ENCODE results near the gene TAGLN2.

The TAGLN2 gene

DNA sequence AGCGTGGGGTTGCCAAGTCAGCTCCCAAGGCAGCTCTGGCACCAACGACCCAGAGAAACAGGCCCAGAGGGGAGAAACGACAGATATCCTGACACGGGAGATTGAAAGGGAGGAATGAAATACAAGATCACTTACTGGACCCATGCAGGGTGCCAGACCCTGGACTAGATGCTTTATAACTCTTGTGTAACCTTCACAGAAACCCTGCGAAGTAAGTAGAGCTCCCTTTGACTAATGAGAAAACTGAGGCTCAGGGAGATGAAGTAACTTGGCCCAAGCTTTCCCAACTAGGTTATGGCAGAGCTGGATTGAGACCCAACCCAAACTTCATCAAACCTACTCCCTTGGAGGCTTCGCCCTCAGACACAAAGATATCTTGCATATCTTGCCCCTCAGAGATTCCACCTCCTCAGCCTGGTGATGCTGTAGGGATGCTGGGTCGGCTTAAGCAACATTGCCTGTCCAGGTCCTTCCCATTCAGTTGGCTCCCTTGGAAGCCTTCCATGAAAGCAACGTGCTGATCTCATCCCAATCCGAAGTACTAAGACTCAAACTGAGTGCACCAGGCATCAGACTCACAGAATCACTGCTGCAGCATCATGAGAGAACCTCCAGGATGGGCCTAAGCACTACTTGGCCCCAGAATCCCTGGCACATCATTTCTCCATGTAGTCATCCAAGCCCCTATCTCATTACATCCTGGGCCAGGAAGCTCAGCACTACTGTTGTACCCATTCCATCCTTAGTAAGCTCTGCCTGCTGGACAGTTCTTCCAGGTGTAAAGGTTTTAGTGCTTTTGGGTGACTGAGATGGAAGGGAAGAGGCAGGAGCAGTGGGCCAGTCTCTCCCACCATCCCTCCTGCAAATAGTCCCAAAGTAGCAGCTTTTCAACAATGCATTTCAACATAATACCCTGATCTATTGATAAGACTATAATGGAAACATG lies 21.2 kb upstream of the TAGLN2 start:
- Histone ChIP-seq H3K27me3 (ENCODE audit: control insufficient read depth, insufficient read depth, low read length) (peaks cover 6% of the 10 kb centered on the region), H3K36me3 (ENCODE audit: control insufficient read depth, insufficient read depth, low read length) (no peaks in the 10 kb centered on the region), H3K4me3 (ENCODE audit: low read depth, low read length) (peak overlapping the region; percentile 74), H3K9me3 (ENCODE audit: control insufficient read depth, insufficient read depth, low read length) (no peaks in the 10 kb centered on the region), H3K4me1 (ENCODE audit: control insufficient read depth, insufficient read depth, low read length) (peaks cover 15% of the 10 kb centered on the region), H3K9ac (ENCODE audit: low read depth, low read length) (no peak overlapping the region)

DNA sequence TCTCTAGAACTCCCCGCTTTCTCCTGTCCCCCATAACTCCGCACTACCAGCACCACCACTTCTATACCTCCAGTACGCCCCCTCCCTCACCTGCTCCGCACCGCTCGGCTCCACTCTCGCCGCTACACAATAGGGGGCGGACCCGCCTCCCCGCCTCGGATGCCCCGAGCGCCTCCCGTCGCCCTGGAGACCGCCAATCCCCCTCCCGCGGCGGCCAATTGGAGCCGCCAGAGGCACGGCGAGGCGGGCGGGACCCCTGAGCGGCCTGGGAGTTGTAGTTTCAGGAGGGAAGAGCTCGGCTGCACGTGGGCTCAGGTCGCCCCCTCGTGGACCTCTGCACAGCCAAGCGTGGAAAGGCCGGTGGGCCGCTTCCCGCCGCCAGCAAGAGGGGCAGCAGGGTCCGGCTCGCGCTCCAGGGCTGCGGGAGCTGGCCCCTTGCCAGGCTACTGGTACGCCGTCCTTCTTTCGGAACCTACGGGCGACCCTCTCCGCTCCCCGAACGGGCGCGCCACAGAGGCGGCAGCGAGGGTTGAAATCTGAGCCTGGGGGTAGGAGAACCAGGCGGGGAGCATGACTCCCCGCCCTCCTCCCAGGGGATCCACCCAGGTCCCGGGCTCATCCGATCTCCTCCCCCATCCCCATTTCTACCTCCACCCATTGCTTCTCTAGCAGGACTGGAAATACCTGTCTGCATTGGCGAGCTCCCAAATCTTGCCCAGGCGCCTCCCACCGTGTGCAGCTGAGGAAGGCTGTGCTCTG lies 20.4 kb upstream of the TAGLN2 start, which contains the start of gene IGSF9:
Gene IGSF9 (minus strand): TSS at position 131 of the 759 bp plus-strand sequence. CDS start 2,159 bp downstream, outside the sequence.
- Histone ChIP-seq H3K9ac (ENCODE audit: low read depth, low read length) (peak within 1 kb of the TSS; percentile 76), H3K4me3 (ENCODE audit: low read depth, low read length) (peak within 1 kb of the TSS; percentile 82), H3K4me1 (ENCODE audit: control insufficient read depth, insufficient read depth, low read length) (peaks cover 15% of the 10 kb centered on the region), H3K9me3 (ENCODE audit: control insufficient read depth, insufficient read depth, low read length) (no peaks in the 10 kb centered on the region), H3K36me3 (ENCODE audit: control insufficient read depth, insufficient read depth, low read length) (no peaks in the 10 kb centered on the region), H3K27me3 (ENCODE audit: control insufficient read depth, insufficient read depth, low read length) (peaks cover 3% of the 10 kb centered on the region)

DNA sequence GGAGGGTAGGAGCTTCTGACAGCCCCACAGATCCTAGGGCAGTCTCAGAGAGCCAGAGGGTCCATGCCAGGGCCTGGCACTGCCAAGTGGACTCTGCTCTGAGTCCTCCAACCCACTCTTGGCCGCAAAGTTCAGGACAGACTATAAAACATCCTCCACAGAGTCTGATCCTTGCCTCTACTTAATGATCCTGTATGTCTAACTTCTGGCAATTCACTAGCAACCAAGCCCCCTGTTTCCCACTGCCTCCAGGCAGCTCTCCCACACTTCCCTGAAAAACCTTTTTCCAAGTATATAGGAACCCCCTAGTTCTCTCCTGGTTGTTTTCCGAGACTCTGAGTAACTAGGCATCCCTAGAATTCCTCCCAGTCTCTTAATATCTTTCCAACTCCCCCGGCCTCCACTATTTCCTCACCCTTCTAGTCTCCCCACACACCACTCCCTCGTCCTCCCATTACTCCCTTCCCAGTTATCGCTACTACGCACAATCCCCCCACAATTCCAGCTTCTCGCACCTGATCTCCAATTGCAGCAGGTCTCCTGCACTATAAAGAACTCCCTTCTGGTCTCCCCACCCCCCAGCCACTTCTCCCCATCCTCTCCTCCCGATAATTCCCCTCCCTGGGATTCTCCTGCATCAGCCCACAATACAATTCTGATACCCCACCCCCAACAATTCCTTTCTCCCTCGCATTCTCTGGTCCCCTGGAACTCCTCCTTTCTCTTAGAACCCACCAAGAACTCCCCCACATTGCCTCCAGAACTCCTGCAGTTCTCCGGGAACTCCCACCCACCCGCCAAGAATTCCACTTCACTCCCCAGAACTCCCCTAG lies 19.5 kb upstream of the TAGLN2 start:
- H3K9me3 ChIP-seq (ENCODE audit: control insufficient read depth, insufficient read depth, low read length): no peaks in the 10 kb centered on the region
- H3K36me3 ChIP-seq (ENCODE audit: control insufficient read depth, insufficient read depth, low read length): no peaks in the 10 kb centered on the region
- peaks cover 15% of the 10 kb centered on the region for H3K4me1 ChIP-seq (ENCODE audit: control insufficient read depth, insufficient read depth, low read length)
- peak overlapping the region; percentile 12 for H3K9ac ChIP-seq (ENCODE audit: low read depth, low read length)
- peak overlapping the region; percentile 82 for H3K4me3 ChIP-seq (ENCODE audit: low read depth, low read length)
- H3K27me3 ChIP-seq (ENCODE audit: control insufficient read depth, insufficient read depth, low read length): peaks cover 3% of the 10 kb centered on the region

DNA sequence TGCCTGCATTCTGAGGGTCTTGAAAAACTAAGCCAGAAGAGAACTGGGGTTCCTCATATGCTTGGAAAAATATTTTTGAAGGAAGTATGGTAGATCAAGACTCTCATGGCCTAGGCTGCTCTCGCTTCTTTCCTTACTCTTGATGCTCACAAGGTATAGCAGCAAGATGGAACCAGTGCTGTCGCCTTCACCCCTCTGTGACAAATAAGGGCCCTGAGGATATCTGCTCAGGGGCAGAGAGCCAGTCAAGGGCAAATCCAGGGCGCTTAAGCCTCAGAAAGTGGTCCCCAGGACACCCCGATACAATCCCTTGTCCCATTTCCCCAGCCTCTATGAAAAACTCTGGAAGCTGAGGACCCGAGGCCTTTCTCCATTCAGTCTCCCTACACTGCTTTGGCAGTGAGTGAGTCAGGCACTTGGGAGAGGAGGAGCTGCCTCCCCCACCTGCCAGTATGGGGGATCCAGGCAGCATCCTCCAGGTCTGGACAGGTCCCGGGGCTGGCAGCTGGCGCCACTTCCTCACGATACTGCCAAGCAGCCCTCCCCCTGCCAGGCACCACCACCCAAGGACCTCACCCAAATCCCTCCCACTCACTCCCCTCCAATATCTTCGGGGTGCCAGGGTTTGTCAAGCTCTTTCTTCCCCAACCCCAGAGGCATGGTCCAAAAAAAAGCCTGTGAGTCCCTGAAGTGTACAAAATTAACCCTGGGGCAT lies 18.8 kb upstream of the TAGLN2 start:
- H3K4me3 ChIP-seq (ENCODE audit: low read depth, low read length): peak overlapping the region; percentile 82
- H3K9me3 ChIP-seq (ENCODE audit: control insufficient read depth, insufficient read depth, low read length): no peaks in the 10 kb centered on the region
- peaks cover 3% of the 10 kb centered on the region for H3K27me3 ChIP-seq (ENCODE audit: control insufficient read depth, insufficient read depth, low read length)
- peaks cover 15% of the 10 kb centered on the region for H3K4me1 ChIP-seq (ENCODE audit: control insufficient read depth, insufficient read depth, low read length)
- H3K9ac ChIP-seq (ENCODE audit: low read depth, low read length): no peak overlapping the region
- H3K36me3 ChIP-seq (ENCODE audit: control insufficient read depth, insufficient read depth, low read length): no peaks in the 10 kb centered on the region

DNA sequence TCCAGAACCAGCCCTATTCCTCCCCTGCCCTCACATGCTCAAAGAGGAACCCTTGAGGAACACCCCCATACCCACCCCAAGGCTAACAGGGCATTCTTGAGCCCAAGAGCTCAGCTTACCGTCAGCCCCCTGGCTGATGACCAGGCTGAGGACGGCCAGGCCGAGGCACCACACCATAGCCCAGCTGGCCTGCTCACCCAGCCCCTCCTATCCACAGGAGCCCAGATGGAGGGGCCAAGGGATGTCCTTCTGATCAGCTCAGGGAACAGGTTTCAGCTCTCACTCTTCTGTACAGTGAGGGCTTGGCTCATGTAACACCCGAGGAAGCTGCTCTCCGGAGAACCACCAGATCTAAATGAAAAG lies 18.0 kb upstream of the TAGLN2 start:
- Histone ChIP-seq H3K9ac (ENCODE audit: low read depth, low read length) (no peak overlapping the region), H3K27me3 (ENCODE audit: control insufficient read depth, insufficient read depth, low read length) (peaks cover 3% of the 10 kb centered on the region), H3K9me3 (ENCODE audit: control insufficient read depth, insufficient read depth, low read length) (no peaks in the 10 kb centered on the region), H3K4me3 (ENCODE audit: low read depth, low read length) (no peak overlapping the region), H3K4me1 (ENCODE audit: control insufficient read depth, insufficient read depth, low read length) (peaks cover 15% of the 10 kb centered on the region), H3K36me3 (ENCODE audit: control insufficient read depth, insufficient read depth, low read length) (no peaks in the 10 kb centered on the region)

DNA sequence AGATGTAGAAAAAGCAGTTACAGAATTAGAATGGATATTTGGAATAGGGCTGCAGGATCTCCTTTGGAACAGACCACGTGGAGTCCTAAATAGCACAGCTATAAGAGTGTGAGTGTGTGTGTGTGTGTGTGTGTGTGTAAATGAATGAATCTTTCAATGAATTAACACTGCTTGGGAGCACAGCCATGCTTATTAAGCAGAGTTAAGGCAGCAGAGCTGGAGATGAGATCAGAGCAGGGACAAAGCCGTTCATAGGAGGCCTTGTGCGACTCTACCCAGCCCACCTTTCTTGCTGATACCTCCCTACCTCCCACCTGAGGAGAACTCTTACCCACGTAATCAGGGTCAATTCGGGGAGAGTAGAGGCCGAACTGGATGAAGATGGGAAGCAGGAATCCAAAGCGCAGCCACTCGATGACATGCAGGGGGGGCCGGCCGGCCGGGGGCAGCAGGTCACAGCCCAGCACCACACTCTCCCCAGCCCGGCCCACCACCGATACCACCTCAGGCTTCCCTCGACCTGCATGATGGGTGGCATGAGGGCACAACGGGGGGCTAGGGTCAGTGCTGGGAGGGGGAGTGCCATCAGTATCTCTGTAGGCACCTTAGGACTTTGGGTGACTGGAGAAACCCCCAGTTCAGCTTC lies 17.4 kb upstream of the TAGLN2 start:
- peaks cover 16% of the 10 kb centered on the region for H3K4me1 ChIP-seq (ENCODE audit: control insufficient read depth, insufficient read depth, low read length)
- H3K36me3 ChIP-seq (ENCODE audit: control insufficient read depth, insufficient read depth, low read length): no peaks in the 10 kb centered on the region
- H3K9ac ChIP-seq (ENCODE audit: low read depth, low read length): no peak overlapping the region
- no peak overlapping the region for H3K4me3 ChIP-seq (ENCODE audit: low read depth, low read length)
- no peaks in the 10 kb centered on the region for H3K9me3 ChIP-seq (ENCODE audit: control insufficient read depth, insufficient read depth, low read length)
- H3K27me3 ChIP-seq (ENCODE audit: control insufficient read depth, insufficient read depth, low read length): peaks cover 3% of the 10 kb centered on the region

DNA sequence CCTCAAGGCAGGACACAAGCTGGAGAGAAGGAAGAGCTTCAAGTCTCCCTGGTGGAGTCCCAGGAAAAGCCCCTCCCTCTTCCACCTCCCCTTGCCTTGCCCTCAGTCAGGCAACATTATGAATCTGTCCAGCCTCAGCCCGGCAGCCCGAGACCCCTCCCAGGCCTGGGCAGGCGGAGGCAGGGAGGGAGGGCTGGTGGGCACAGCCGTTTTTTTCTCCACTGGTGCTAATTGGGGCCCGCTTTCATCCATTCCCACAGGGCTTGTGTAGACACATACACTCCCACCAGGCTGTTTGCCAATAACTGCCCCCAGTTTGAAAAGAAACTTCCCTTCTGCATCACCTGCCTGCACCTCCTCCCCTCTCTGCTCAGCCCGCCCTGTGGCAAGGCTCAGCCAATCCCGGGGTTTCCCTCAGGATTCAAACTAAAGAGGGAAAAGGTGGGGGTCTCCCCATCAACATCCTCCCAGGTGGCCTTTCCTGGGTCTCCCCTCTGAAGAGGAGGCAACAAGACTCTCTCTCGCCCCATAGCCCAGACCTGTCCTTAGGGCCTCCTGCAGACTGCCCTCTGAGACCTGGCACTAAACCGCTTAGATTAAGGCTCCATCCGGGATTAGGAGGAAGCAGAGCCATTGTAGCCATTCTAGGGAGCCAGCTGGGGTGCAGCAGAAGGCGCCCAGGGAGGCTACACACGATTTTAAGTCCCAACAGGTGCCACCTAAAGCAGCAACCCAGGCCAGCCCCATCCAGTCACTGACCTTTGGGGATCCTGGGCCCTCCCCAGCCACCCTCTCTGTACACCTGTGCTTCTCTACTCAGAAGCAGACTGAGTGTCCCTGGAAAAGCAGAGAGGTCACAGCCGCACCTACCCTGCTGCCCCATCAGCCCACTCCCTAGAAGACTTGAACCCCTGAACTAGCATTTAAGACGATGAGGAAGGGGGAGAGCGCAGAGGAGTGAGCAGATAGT lies 16.6 kb upstream of the TAGLN2 start:
- Histone ChIP-seq H3K4me1 (ENCODE audit: control insufficient read depth, insufficient read depth, low read length) (peaks cover 24% of the 10 kb centered on the region), H3K4me3 (ENCODE audit: low read depth, low read length) (no peak overlapping the region), H3K9ac (ENCODE audit: low read depth, low read length) (no peak overlapping the region), H3K27me3 (ENCODE audit: control insufficient read depth, insufficient read depth, low read length) (peaks cover 3% of the 10 kb centered on the region), H3K36me3 (ENCODE audit: control insufficient read depth, insufficient read depth, low read length) (no peaks in the 10 kb centered on the region), H3K9me3 (ENCODE audit: control insufficient read depth, insufficient read depth, low read length) (no peaks in the 10 kb centered on the region)

DNA sequence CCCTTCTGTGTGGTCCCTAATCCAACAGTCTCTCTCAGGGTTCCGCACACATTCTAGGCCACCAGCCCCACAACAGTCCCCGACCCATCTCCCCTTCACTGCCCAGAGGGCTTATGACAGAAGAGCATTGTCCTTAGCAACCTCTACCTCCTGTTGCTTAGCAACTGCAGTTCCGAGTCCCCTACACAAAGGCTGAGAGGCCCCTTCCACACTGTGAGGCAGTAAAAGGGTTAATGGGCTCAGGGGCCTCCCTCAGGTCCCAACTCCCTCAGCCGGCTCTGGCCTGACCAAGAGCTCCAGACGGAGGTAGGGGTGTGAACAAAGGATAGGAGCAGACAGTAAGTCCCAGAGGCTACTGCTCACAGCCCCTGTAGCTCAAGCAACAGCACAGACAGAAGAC lies 15.8 kb upstream of the TAGLN2 start:
- H3K4me3 ChIP-seq (ENCODE audit: low read depth, low read length): no peak overlapping the region
- H3K4me1 ChIP-seq (ENCODE audit: control insufficient read depth, insufficient read depth, low read length): peaks cover 21% of the 10 kb centered on the region
- H3K9me3 ChIP-seq (ENCODE audit: control insufficient read depth, insufficient read depth, low read length): no peaks in the 10 kb centered on the region
- H3K9ac ChIP-seq (ENCODE audit: low read depth, low read length): no peak overlapping the region
- peaks cover 3% of the 10 kb centered on the region for H3K27me3 ChIP-seq (ENCODE audit: control insufficient read depth, insufficient read depth, low read length)
- no peaks in the 10 kb centered on the region for H3K36me3 ChIP-seq (ENCODE audit: control insufficient read depth, insufficient read depth, low read length)

DNA sequence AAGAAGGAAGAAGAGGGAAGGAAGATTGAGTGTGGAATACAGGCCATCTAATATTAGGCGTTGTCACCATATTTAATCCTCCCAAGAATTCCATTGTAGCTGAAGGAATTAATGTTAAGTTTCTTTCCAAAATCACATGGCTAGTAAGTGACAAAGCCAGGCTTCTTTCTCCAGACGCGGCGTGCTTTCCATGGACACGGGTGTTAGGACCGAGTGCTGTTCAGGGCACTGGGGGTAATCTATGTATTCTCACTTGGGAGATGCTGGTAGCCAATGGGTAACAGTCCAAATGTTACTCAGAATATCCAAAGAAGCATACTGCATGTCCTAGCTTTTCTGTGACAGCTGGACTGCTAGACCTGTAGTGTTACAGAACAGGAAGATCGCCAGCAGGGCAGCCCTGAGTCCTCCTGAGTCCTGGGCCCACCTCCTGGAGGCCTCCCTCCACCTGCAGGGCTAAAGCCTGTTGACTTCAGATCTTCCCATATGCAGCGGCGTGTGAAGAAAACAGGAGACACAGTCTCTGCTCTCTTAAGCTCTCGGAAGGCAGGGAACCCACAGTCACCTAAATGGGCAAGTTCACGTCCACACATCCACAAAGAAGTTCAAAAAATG lies 14.8 kb upstream of the TAGLN2 start:
- H3K4me3 ChIP-seq (ENCODE audit: low read depth, low read length): no peak overlapping the region
- H3K4me1 ChIP-seq (ENCODE audit: control insufficient read depth, insufficient read depth, low read length): peaks cover 20% of the 10 kb centered on the region
- no peaks in the 10 kb centered on the region for H3K9me3 ChIP-seq (ENCODE audit: control insufficient read depth, insufficient read depth, low read length)
- H3K9ac ChIP-seq (ENCODE audit: low read depth, low read length): no peak overlapping the region
- peaks cover 2% of the 10 kb centered on the region for H3K36me3 ChIP-seq (ENCODE audit: control insufficient read depth, insufficient read depth, low read length)
- peaks cover 3% of the 10 kb centered on the region for H3K27me3 ChIP-seq (ENCODE audit: control insufficient read depth, insufficient read depth, low read length)

DNA sequence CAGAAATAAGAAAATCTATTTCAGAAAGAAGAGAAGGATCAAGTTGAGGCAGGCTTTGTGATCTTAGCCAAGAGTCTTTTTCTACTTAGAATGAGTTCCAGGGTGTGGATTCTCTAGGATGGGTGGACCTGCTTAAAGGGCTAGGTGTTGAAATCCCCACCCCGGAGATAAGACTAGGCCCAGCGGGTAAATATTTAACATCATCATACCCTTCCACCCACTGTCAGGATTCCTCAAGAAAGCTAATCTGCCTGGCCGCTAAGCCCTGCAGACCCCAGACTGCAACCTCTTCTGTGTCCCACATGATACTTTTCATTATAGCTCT lies 14.3 kb upstream of the TAGLN2 start:
- Histone ChIP-seq H3K36me3 (ENCODE audit: control insufficient read depth, insufficient read depth, low read length) (peaks cover 2% of the 10 kb centered on the region), H3K27me3 (ENCODE audit: control insufficient read depth, insufficient read depth, low read length) (peaks cover under 1% of the 10 kb centered on the region), H3K4me3 (ENCODE audit: low read depth, low read length) (no peak overlapping the region), H3K9me3 (ENCODE audit: control insufficient read depth, insufficient read depth, low read length) (no peaks in the 10 kb centered on the region), H3K4me1 (ENCODE audit: control insufficient read depth, insufficient read depth, low read length) (peaks cover 17% of the 10 kb centered on the region), H3K9ac (ENCODE audit: low read depth, low read length) (no peak overlapping the region)
